ENCODE results near the gene EDARADD. TPM values are rescaled to one million over a fixed set of nuclear protein-coding genes. Genes with fewer than 3 reads are reported as not detected.

Gene EDARADD
- total RNA-seq, 1 donor from 2014 or later = 4.2 TPM

DNA sequence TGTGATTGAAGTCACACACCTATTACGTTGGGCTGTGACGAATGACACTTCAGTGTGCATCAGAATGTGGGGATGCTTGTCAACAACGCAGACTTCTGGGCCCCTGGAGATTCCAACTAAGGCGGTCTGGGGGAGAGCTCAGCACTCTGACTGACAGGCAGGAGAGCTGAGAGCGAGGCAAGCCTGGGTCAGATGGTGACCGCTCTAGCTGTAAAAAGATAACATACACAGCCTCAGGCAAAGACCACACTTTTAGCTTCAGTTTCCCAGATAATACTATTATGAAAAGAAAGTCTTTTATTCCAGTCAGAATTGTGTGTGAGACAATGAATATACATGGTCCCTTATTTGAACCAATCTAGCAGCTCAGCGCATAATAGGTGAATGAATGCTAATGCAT lies 25.4 kb downstream of the EDARADD start:
- DNase-seq (ENCODE audit: low read depth) = no peak
- Histone ChIP-seq H3K4me3 (ENCODE audit: low read depth, low read length) (no peak overlapping the region), H3K27me3 (ENCODE audit: control insufficient read depth, insufficient read depth, low read length) (no peaks in the 10 kb centered on the region), H3K36me3 (ENCODE audit: control insufficient read depth, insufficient read depth, low read length) (no peaks in the 10 kb centered on the region)
- TF ChIP-seq, protein P1, sequence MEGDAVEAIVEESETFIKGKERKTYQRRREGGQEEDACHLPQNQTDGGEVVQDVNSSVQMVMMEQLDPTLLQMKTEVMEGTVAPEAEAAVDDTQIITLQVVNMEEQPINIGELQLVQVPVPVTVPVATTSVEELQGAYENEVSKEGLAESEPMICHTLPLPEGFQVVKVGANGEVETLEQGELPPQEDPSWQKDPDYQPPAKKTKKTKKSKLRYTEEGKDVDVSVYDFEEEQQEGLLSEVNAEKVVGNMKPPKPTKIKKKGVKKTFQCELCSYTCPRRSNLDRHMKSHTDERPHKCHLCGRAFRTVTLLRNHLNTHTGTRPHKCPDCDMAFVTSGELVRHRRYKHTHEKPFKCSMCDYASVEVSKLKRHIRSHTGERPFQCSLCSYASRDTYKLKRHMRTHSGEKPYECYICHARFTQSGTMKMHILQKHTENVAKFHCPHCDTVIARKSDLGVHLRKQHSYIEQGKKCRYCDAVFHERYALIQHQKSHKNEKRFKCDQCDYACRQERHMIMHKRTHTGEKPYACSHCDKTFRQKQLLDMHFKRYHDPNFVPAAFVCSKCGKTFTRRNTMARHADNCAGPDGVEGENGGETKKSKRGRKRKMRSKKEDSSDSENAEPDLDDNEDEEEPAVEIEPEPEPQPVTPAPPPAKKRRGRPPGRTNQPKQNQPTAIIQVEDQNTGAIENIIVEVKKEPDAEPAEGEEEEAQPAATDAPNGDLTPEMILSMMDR (IDR thresholded peaks at IDR 0.05; ENCODE audit: insufficient read depth, low read length, poor library complexity, severe bottlenecking) = no peak

DNA sequence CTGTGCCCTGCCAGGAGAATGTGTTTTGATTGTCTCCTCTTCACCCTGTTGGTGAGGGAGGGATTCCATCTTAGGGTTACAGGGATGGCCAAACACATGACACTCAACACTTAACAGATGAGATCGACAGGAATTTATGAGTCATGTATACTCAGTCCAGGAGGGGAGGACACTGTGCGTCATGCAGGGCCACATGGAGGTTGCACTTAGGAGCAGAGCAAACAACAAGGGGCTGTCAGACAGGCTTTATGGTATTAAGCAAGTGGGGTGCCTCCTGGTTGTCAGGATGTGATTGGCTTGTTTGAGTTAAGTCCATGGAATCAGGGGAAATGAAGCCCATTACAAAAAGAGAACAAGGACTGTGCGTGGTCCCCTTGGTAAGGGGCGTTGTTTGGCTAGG lies 26.9 kb downstream of the EDARADD start:
- peak; percentile 34 for DNase-seq (ENCODE audit: low read depth)

DNA sequence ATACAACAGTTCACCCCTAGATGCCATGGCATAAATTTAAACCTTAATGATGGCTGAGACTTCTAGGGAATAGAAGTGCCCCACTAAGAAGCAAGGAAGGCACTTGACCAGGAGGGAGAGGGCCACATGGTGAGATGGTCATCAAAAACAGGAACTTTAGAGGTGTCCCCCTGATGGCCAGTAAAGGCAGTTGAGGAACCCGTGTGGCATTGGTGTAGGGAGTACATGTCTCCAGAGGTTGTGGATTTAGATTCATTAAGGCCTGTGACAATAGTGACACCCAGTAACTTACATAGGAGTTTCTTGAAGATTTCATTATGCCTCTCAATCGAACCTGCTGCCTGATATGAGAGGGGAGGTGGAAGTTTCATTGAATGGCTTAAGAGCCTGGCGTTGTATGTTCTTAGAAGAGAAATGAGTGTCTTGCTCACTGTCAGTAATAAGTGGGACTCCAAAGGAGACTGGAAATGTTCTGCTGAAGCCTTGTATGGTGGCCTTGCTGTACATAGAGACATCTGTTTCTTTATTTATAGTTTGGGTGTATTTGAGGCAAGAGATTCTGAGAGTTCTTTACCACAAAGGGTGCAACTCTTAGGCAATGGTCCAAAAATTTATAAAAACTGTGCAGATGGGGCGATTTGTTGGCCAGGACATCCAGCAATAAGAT lies 27.9 kb downstream of the EDARADD start:
- Histone ChIP-seq H3K4me3 (ENCODE audit: low read depth, low read length) (no peak overlapping the region), H3K36me3 (ENCODE audit: control insufficient read depth, insufficient read depth, low read length) (no peaks in the 10 kb centered on the region), H3K27me3 (ENCODE audit: control insufficient read depth, insufficient read depth, low read length) (no peaks in the 10 kb centered on the region)
- no peak for DNase-seq (ENCODE audit: low read depth)
- TF ChIP-seq, protein P1 (IDR thresholded peaks at IDR 0.05; ENCODE audit: insufficient read depth, low read length, poor library complexity, severe bottlenecking) = no peak

More for the DNA sequence above, 26.9 kb downstream of the EDARADD start:
- Histone ChIP-seq H3K27me3 (ENCODE audit: control insufficient read depth, insufficient read depth, low read length) (no peaks in the 10 kb centered on the region), H3K36me3 (ENCODE audit: control insufficient read depth, insufficient read depth, low read length) (no peaks in the 10 kb centered on the region), H3K4me3 (ENCODE audit: low read depth, low read length) (no peak overlapping the region)
- TF ChIP-seq, protein P1 (IDR thresholded peaks at IDR 0.05; ENCODE audit: insufficient read depth, low read length, poor library complexity, severe bottlenecking) = no peak

DNA sequence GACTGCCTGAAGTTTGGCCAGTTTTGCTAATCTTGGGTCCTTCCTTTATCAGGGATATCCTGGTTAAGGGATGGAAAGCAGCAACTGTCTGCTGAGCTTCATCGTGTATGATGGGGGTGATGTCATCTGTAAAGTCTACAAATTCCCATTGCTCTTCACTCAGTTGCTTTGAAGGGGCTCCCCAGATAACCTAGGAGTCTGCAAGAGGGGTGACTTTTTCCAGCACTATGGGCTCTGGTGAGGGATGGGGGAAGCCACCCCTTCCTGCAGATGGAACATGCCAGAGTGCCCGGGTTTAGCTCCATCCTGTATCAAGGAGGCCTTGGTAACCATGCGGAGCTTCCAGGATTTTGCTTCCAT lies 28.4 kb downstream of the EDARADD start:
- Histone ChIP-seq H3K4me3 (ENCODE audit: low read depth, low read length) (no peak overlapping the region), H3K27me3 (ENCODE audit: control insufficient read depth, insufficient read depth, low read length) (no peaks in the 10 kb centered on the region), H3K36me3 (ENCODE audit: control insufficient read depth, insufficient read depth, low read length) (no peaks in the 10 kb centered on the region)
- DNase-seq (ENCODE audit: low read depth) = no peak
- TF ChIP-seq, protein P1 (IDR thresholded peaks at IDR 0.05; ENCODE audit: insufficient read depth, low read length, poor library complexity, severe bottlenecking) = no peak

DNA sequence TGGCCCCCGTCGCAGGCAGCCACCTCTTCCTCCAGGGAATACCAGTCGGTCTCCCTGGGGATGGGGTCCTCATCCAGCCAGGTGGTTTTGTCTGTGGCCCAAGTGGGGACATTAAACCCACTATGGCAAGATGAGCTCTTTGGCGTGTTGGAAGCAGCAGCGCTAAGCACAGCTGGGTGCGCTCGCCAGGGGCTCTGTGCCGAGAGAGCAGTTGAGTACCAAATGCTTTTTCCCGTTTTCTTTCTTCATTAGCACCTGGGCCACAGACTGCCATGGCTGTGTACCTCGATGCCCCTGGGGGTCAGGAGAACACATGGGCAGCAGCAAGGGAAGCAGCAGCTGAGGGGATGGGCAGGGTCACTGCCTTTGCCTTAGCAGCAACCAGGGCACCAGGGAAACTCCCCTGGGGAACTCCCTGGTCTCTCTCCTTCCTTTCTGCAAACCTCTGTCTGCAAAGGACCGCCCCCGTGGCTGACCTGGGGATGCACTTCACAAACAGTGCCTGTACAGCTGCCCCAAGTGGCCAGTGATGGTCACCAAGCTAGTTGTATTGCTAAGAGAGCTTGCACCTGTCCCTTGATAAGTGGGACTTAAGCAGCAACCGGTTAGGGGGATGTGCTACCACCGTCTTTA lies 31.1 kb downstream of the EDARADD start:
- no peak for DNase-seq (ENCODE audit: low read depth)
- no peaks in the 10 kb centered on the region for H3K27me3 ChIP-seq (ENCODE audit: control insufficient read depth, insufficient read depth, low read length)
- no peaks in the 10 kb centered on the region for H3K36me3 ChIP-seq (ENCODE audit: control insufficient read depth, insufficient read depth, low read length)
- H3K4me3 ChIP-seq (ENCODE audit: low read depth, low read length) = no peak overlapping the region
- TF ChIP-seq, protein P1 (IDR thresholded peaks at IDR 0.05; ENCODE audit: insufficient read depth, low read length, poor library complexity, severe bottlenecking) = no peak

DNA sequence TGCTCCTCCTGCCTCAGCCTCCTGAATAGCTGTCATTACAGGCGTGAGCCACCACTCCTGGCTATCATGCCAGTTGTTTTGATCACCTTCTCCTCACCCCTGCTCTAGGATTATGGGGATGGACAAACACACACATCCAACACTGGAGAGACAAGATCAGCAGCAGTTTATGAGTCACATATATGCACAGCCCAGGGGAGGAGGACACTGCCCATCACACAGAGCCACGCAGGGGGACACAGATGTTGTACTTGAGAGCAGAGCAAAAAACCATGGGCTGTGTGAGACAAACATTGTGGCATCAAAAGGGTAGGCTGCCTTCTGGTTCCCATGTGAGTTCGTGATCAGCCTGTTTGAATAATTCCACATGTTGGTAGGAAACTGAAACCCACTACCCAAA lies 32.1 kb downstream of the EDARADD start:
- no peaks in the 10 kb centered on the region for H3K36me3 ChIP-seq (ENCODE audit: control insufficient read depth, insufficient read depth, low read length)

More for the DNA sequence above, 32.1 kb downstream of the EDARADD start:
- Histone ChIP-seq H3K27me3 (ENCODE audit: control insufficient read depth, insufficient read depth, low read length) (no peaks in the 10 kb centered on the region), H3K4me3 (ENCODE audit: low read depth, low read length) (no peak overlapping the region)
- TF ChIP-seq, protein P1 (IDR thresholded peaks at IDR 0.05; ENCODE audit: insufficient read depth, low read length, poor library complexity, severe bottlenecking) = no peak
- no peak for DNase-seq (ENCODE audit: low read depth)

All from kidney epithelial cell (primary cell).